GM19324 (cell line): Measurements from ENCODE around the gene SPINK13.
"Not testable (repeated sequence)": the region's sequence is repeated elsewhere in the genome, so short reads cannot be mapped to it uniquely, and the experiment has no call there.

Experiments used
- ATAC-seq: cut with Tn5 transposase; IDR thresholded peaks from one replicate; pipeline ENCODE4 v1.9.1; 2021; ENCODE audit warnings: mild to moderate bottlenecking, moderate library complexity; ENCODE audit not compliant: unreplicated experiment, low FRiP score

The SPINK13 gene, protein sequence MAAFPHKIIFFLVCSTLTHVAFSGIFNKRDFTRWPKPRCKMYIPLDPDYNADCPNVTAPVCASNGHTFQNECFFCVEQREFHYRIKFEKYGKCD

DNA sequence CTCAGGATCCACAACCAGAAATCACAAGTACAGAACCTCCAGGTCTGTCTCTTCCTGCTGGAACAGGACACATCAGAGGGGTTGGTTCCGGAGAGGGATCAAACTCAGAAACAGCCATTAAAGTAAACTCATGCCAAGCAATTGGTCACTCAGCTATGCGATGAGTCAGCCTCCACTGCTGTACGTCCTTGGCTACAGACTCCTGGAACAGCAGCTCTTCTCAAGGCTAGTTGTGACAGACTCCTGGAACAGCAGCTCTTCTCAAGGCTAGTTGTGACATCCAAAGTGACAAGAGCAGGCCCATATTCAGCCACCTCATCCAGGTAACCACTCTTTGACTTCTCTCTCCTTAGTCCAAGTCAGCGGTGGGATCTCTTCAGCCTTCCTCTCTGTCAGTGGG lies at the start of gene SPINK13:
TSS of gene SPINK13 (plus strand) at position 229 of the 400 bp plus-strand sequence. CDS start 1,279 bp downstream, outside the sequence.
- ATAC-seq: no peak

DNA sequence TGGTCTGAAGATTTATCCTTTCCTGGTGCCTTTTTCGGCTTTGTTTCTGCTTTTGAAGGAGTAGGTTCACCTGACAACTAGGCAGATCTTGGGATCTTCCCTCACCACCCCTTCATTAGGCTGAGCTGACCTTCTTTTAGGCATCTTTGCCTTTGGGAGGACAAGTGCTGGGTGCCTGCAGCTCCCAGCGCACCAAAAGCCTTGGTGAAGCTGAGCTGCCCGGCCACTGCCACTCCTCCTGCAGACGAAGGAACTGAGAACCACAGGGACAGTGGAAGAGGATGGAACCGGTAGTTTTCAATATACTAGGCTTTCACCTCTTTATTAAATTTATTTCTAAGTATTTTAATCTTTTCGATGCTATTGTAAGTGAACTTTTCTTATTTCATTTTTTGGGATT lies 47.1 kb upstream of the SPINK13 start:
- ATAC-seq: no peak

DNA sequence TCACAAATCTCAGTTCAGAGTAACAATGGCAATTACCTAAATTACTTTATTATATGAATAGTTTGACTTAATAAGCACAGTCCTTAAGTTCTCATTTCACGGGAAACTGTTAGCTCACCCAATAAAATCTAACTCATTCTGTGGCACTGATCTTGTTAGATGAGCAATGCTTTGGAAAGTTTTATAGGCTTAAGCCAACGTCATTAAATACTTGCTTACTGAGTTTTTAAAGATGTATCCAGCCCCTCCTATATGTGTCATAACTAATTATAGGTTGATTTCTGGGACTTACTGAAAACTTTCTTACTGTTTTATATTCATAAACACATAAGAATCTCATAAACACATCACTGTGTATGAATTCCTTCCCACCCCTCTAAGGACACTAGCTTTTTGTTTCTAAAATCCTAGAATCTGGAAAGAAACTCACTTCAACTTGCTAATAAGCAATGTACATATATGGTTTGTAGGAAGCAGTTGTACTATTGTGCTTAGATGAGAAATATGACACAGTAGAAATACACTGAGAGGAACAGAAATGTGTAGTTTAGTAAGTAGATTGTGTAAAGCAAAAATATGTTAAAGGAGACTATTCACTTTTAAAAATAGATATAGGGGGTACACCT lies 44.4 kb upstream of the SPINK13 start:
- ATAC-seq: no peak

DNA sequence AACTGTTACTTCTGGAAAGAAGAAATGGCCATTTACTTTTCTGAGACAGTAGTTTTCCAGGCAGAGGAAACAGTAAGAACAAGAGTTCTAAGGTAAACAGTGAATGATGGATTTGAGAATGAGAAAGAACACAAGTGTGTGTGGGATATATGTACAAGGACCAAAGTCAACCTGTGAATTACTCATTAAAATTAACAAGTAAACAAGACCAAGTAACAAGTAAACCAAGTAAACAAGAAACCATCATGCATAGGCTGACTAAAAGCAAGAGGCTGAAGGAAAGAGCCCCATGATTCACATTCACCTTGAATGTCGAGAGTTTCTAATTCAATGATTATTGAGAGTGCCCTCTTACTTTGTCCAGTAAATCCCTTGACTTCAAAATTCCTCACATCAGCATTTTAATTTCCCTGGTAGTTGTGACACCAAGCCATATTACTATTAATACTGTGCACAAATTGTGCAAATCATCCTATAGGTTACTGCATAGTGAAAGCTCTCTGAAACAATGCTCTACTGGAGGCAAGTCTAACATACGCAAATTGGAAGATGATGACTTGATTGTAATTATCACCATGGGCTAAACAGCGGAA lies 40.1 kb upstream of the SPINK13 start:
- no peak for ATAC-seq

DNA sequence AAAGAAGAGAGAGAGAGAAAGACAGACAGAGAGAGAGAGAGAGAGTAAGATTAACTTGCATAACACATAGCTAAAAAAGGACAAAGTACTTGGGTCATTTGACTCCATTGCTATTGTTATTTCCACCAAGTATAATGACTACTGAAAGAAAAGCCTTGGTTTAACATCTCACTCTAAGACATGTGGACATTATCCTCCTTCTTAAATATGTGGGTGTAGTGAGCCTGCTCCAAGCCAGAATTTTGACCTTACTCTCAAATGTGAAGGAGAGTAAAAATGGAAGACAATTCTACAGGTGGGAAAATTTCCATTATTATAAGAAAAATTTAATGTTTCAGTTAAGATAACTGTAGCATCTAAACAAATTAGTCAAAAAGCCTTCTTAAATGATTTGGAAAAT lies 38.8 kb upstream of the SPINK13 start:
- ATAC-seq: no peak

GRCh38 chr5:148230240-148230639 lies 38.4 kb upstream of the SPINK13 start:
- no peak for ATAC-seq

DNA sequence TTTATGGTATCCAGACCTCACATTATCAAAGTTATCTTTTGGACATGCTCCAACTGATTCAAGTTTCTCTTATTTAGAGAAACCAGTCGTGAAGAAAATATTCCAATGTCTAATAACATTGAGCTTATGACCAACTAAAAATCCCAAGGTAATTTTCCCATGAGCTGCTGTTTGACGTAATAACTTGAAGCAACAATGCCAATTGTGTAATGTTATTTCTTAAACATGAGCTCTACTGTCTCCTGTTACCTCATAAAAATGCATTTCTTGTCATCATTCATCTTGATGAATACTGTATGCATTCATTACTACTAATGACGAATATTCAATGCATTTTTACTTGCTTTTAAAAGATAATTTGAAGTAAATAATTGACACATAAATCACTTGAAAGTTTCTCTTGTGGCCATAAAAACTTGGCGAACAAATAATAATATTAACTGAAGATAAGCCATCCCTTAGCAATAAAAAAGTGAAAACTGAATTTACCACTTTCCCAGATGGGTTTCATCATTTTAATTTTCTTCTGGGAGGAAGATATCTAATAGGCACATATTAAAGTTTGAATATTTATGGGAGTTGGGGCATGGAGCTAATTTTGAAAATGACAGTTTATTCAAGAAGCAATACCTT lies 30.7 kb upstream of the SPINK13 start:
- ATAC-seq: no peak

DNA sequence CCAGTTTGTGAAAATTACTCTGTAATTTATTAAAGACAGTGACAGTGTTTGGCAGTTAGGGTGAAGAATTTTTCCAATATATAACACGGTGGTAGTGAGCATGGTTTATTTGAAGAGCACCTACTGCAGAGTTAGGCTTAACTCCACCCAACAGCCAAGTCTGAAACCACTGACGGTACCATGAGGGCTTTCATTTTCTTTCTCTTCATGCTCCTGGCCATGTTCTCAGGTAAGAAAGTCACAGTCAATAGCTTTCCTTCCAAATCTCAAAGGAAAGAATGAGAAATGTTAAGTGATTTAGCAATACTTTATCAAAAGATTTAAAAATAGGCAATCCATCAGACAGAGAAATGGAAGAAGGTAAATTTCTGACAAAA lies 30.2 kb upstream of the SPINK13 start, which contains the start of gene MARCOL:
TSS of gene MARCOL (plus strand) at position 108 of the 377 bp plus-strand sequence. CDS start at position 181, 73 bp downstream.
- ATAC-seq: no peak

- ATAC-seq: no peak
Measured at GRCh38 chr5:148248894-148249293, 19.7 kb upstream of the SPINK13 start.

GRCh38 chr5:148255456-148255855 lies 13.1 kb upstream of the SPINK13 start:
- no peak for ATAC-seq

- no peak for ATAC-seq
Measured at GRCh38 chr5:148259288-148259687, 9.3 kb upstream of the SPINK13 start.

DNA sequence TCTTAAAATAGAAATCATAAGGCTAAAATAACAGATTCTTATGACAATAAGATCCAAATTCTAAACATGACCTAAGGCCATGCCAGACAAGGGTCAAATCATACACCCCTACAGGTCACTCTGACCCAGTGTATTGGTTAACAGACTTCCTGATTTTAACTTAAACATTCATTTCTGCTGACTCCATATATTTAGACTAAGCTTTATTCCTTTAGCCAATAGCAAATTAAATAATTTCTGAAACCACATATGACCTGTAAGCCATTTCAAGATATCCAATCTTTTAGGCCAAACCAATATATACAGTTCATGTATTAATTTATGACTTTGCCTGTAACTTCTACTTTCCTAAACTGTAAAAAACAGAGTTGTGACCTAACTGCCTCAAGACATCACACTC lies 7.4 kb upstream of the SPINK13 start:
- ATAC-seq: no peak

- no peak for ATAC-seq
Measured at GRCh38 chr5:148267962-148268361, 632 bp upstream of the SPINK13 start.

- ATAC-seq: not testable (repeated sequence)
Measured at GRCh38 chr5:148275129-148275528, 6.5 kb downstream of the SPINK13 start.

GRCh38 chr5:148280893-148281292 lies 12.3 kb downstream of the SPINK13 start:
- not testable (repeated sequence) for ATAC-seq

GRCh38 chr5:148281336-148281735 lies 12.7 kb downstream of the SPINK13 start:
- not testable (repeated sequence) for ATAC-seq

DNA sequence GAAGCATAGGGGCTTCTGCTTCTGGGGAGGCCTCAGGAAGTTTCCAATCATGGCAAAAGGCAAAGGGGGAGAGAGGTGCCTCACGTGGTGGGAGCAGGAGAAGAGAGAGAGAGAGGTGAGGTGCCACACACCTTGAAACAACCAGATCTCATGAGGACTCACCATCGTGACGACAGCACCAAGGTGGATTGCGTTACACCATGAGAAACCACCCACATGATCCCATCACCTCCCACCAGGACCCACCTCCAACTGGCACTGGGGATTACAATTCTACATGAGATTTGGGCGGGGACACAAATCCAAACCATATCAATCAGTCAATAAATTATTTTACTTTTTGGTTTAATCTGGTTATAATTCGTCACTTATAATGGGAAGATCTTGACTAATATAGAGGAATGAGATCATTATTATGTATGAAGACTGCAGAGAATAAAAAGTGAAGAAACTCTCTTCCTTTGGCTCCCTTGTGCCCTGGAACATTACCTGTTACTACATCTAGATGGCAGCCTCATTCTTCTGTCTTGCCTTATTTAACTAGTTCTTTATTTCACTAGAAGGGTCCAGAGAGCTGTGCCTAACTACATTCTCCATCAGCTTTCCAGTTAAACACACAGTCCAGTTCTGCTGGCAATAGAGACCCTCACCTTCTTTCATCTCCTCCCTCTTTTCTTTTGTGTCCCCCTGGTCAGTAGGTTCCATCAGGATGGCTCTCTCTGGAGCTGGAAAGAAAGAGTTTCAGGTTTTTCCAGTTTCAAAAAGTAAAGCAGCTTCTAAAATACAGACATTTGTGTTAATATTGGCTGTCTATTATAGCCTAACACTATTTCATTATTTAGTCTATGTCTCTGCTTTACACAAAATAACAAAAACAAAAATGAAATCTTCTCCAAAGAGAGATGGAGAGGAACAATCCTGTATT lies 21.9 kb downstream of the SPINK13 start:
- no peak for ATAC-seq

GRCh38 chr5:148297731-148298130 lies 29.1 kb downstream of the SPINK13 start:
- no peak for ATAC-seq

GRCh38 chr5:148306446-148306845 lies 37.9 kb downstream of the SPINK13 start:
- no peak for ATAC-seq

- ATAC-seq: no peak
Measured at GRCh38 chr5:148309019-148309418, 40.4 kb downstream of the SPINK13 start.

DNA sequence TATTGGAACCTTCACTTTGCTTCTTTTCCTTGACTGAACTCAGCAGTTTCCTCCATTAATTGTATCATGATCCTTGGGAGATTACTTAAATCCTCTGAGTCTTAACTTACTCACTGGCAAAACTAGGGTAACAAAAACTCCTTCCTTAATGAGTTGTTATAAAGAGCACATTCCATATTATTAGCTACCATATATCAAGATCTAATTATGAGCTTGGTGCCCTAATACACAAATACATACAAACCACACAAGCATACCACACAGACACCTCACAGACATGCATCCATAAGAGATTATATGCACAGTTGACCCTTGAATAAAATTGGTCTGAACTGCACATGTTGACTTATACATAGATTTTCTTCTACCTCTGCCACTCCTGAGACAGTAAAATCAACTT lies 41.2 kb downstream of the SPINK13 start:
- no peak for ATAC-seq
